PC-9 (cell line): ENCODE measurements around the gene FOSL2.

Experiments
- CTCF ChIP-seq: fragments of 200-600 bp; sonication (generic); conservative IDR thresholded peaks from 2 replicates; pipeline ENCODE4 v1.6.1; 2017; ENCODE audit warnings: mixed run types, antibody characterized with exemption, mild to moderate bottlenecking, moderate library complexity
- EZH2 ChIP-seq: fragments of 200-600 bp; sonication (generic); IDR thresholded peaks from 2 replicates; pipeline ENCODE4 v1.8.0; 2017; ENCODE audit warnings: antibody characterized with exemption, low read depth

DNA sequence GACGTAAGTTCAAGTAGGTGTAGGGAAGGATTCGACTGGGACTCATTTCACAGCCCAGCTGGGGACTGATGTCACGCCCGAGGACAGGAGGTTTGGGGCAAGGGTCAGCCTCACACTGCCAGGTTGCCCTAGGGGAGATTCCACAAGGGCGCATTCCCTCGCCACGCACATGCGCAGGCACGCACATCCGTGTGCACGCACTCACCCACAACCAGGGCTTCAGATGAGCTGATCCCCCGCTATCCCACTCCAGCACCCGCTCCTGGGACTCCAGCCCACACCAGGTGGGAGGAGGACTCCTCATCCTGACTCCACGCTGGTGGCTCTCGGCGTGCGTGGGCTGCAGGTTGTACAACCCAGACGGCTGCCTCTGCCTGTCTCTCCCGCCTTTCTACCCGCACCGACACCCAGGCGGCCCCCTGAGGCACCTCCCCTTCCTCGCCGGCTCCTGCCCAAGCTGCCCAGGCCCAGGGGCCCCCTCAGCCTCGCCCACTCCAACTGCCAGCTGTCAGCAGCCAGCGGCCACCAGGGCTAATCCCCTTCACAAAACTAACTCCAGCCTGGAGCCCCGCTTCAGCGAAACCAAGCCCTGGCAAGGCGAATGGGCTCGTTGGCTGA lies 47.8 kb upstream of the FOSL2 start:
- TF ChIP-seq CTCF (no peak), EZH2 (no peak)
